Sigmoid colon (tissue), 4 donors: Measurements from ENCODE around the gene IGF2BP3.
"Not testable (repeated sequence)": the region's sequence is repeated elsewhere in the genome, so short reads cannot be mapped to it uniquely, and the experiment has no call there.

Experiments used
- POLR2AphosphoS5 ChIP-seq, 4 donors: sonication (generic); formaldehyde crosslinking; IDR thresholded peaks; one replicate each; pipeline ENCODE4 v1.6.1; 2017; ENCODE audit warnings: antibody characterized with exemption in 4 of 4
- TF ChIP-seq, protein P1 (sequence below), 4 experiments: fragments of 450-650 bp in 3 of 4; fragments of 200-600 bp in 1 of 4; IDR thresholded peaks; one replicate each; pipeline ENCODE4 v1.5.1; 2016 to 2019; ENCODE audit warnings: antibody characterized with exemption in 4 of 4, mild to moderate bottlenecking in 3 of 4, moderate library complexity in 2 of 4

DNA sequence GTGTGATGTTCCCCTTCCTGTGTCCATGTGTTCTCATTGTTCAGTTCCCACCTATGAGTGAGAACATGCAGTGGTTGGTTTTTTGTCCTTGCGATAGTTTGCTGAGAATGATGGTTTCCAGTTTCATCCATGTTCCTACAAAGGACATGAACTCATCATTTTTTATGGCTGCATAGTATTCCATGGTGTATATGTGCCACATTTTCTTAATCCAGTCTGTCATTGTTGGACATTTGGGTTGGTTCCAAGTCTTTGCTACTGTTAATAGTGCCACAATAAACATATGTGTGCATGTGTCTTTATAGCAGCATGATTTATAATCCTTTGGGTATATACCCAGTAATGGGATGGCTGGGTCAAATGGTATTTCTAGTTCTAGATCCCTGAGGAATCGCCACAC is 72.2 kb downstream of the IGF2BP3 start:
- TF ChIP-seq, protein P1, sequence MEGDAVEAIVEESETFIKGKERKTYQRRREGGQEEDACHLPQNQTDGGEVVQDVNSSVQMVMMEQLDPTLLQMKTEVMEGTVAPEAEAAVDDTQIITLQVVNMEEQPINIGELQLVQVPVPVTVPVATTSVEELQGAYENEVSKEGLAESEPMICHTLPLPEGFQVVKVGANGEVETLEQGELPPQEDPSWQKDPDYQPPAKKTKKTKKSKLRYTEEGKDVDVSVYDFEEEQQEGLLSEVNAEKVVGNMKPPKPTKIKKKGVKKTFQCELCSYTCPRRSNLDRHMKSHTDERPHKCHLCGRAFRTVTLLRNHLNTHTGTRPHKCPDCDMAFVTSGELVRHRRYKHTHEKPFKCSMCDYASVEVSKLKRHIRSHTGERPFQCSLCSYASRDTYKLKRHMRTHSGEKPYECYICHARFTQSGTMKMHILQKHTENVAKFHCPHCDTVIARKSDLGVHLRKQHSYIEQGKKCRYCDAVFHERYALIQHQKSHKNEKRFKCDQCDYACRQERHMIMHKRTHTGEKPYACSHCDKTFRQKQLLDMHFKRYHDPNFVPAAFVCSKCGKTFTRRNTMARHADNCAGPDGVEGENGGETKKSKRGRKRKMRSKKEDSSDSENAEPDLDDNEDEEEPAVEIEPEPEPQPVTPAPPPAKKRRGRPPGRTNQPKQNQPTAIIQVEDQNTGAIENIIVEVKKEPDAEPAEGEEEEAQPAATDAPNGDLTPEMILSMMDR (IDR thresholded peaks at IDR 0.05): not testable (repeated sequence)
- not testable (repeated sequence) for TF ChIP-seq POLR2AphosphoS5 (IDR thresholded peaks at IDR 0.05)
